ENCODE measurements around the gene NDUFS2. TPM values are rescaled to one million over a fixed set of nuclear protein-coding genes. Genes with fewer than 3 reads are reported as not detected.
A peak's percentile ranks its signal among the peaks of the same experiment; 100 is the strongest.

The NDUFS2 gene
- total RNA-seq, 1 experiment from 2014 or later: 123 TPM

GRCh38 chr1:161192476-161193465, 9.4 kb upstream of the NDUFS2 start:
- peak; percentile 85 for DNase-seq (ENCODE audit: low spot score)
- H3K27ac ChIP-seq (ENCODE audit: low read depth, low read length, poor library complexity, severe bottlenecking): no peak overlapping the region
- no peak overlapping the region for H3K4me3 ChIP-seq (ENCODE audit: low read depth, low read length, poor library complexity, severe bottlenecking)
- intact Hi-C loops (cut with micrococcal nuclease; ENCODE audit: unreplicated experiment): loop anchor here (1.0 kb wide), 1 partner anchor 33 kb away; no protein-coding TSS in a partner anchor
- no peak for TF ChIP-seq EZH2 (IDR thresholded peaks at IDR 0.05; ENCODE audit: borderline replicate concordance, low read depth, low read length, poor library complexity, severe bottlenecking)
- TF ChIP-seq, protein P1, sequence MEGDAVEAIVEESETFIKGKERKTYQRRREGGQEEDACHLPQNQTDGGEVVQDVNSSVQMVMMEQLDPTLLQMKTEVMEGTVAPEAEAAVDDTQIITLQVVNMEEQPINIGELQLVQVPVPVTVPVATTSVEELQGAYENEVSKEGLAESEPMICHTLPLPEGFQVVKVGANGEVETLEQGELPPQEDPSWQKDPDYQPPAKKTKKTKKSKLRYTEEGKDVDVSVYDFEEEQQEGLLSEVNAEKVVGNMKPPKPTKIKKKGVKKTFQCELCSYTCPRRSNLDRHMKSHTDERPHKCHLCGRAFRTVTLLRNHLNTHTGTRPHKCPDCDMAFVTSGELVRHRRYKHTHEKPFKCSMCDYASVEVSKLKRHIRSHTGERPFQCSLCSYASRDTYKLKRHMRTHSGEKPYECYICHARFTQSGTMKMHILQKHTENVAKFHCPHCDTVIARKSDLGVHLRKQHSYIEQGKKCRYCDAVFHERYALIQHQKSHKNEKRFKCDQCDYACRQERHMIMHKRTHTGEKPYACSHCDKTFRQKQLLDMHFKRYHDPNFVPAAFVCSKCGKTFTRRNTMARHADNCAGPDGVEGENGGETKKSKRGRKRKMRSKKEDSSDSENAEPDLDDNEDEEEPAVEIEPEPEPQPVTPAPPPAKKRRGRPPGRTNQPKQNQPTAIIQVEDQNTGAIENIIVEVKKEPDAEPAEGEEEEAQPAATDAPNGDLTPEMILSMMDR (conservative IDR thresholded peaks at IDR 0.05; ENCODE audit: low read depth, low read length): peak; percentile 91
- peaks cover 53% of the 10 kb centered on the region for H3K36me3 ChIP-seq (ENCODE audit: insufficient read depth, low read length, poor library complexity, severe bottlenecking)
- BruUV-seq (replicated peaks): no TSS peak
- CTCF ChIA-PET: no interaction called here
- peaks cover 21% of the 10 kb centered on the region for H3K4me1 ChIP-seq (ENCODE audit: insufficient read depth, low read length, poor library complexity, severe bottlenecking)
- no peaks in the 10 kb centered on the region for H3K9me3 ChIP-seq (ENCODE audit: low read depth, low read length, poor library complexity, severe bottlenecking)
- POLR2A ChIA-PET (ENCODE audit: low non-redundant PET): no interaction called here
- H3K27me3 ChIP-seq (replicated peaks; ENCODE audit: insufficient read depth, low read depth, low read length, poor library complexity): no peaks in the 10 kb centered on the region

DNA sequence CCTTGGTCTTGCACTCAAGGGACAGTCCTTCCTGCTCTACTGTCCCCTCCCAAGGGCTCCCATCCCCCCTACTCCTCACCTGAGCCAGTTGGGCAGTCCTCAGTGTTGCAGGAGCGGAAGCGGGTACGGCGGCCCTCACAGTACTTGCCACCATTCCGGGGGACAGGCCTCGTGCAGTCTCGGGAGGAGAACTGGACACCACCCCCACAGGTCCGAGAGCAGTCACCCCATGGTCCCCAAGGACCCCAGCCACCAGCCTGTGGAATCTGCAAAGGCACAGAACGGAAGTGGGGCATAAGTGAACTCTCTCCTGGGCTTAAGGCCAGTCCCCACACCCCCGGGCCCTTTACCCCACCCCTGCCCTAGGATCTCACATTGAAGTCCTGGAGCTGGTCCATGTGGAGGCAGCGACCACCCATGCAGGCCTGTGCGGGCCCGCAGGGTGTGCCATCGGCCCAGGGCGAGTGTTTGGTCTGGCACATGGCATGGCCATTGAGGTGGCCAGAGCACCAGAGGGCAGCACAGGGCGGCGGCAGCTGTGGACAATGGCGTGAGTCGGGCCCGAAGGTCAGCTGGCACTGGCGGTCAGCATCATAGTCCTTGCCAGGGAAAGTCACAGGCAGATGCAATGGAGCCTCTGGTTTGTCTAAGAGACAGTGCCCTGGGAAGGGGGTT, 8.5 kb upstream of the NDUFS2 start:
- H3K36me3 ChIP-seq (ENCODE audit: insufficient read depth, low read length, poor library complexity, severe bottlenecking): peaks cover 53% of the 10 kb centered on the region
- ChIA-PET POLR2A (ENCODE audit: low non-redundant PET) (interaction anchor here (0.8 kb wide), 1 partner anchor 13 kb away, joined by 3 read pairs; no protein-coding TSS in a partner anchor), CTCF (interaction anchor here (0.5 kb wide), 1 partner anchor 243 kb away, joined by 5 read pairs; no protein-coding TSS in a partner anchor)
- no peak overlapping the region for H3K4me3 ChIP-seq (ENCODE audit: low read depth, low read length, poor library complexity, severe bottlenecking)
- BruUV-seq (replicated peaks): no TSS peak
- TF ChIP-seq, protein P1 (conservative IDR thresholded peaks at IDR 0.05; ENCODE audit: low read depth, low read length): no peak
- TF ChIP-seq EZH2 (IDR thresholded peaks at IDR 0.05; ENCODE audit: borderline replicate concordance, low read depth, low read length, poor library complexity, severe bottlenecking): no peak
- no peak for DNase-seq (ENCODE audit: low spot score)
- H3K27ac ChIP-seq (ENCODE audit: low read depth, low read length, poor library complexity, severe bottlenecking): no peak overlapping the region
- no peaks in the 10 kb centered on the region for H3K27me3 ChIP-seq (replicated peaks; ENCODE audit: insufficient read depth, low read depth, low read length, poor library complexity)
- no peaks in the 10 kb centered on the region for H3K9me3 ChIP-seq (ENCODE audit: low read depth, low read length, poor library complexity, severe bottlenecking)
- peaks cover 25% of the 10 kb centered on the region for H3K4me1 ChIP-seq (ENCODE audit: insufficient read depth, low read length, poor library complexity, severe bottlenecking)
- intact Hi-C loops (cut with micrococcal nuclease; ENCODE audit: unreplicated experiment): no loop called here

DNA sequence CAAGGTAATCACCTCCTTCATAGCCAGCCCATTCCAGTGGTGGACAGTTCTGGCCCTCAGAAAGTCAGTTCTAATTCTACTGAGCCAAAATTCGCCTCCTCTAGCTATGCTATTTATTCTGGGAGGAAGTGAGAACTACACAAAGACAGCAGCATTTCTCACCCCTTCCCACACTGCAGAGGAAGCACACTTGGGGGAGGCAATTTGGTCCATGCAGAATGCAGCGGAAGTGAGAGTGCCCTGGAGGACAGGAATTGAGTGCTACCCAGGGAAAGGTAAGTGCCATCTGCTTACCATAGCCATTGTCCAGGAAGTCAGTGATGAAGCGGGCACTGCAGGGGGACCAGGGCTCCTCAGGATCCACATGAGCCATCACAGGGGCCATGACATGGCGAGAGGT, 7.0 kb upstream of the NDUFS2 start:
- ChIA-PET CTCF (no interaction called here), POLR2A (ENCODE audit: low non-redundant PET) (no interaction called here)
- no TSS peak for BruUV-seq (replicated peaks)
- Histone ChIP-seq H3K4me1 (ENCODE audit: insufficient read depth, low read length, poor library complexity, severe bottlenecking) (peaks cover 37% of the 10 kb centered on the region), H3K27ac (ENCODE audit: low read depth, low read length, poor library complexity, severe bottlenecking) (no peak overlapping the region), H3K4me3 (ENCODE audit: low read depth, low read length, poor library complexity, severe bottlenecking) (no peak overlapping the region), H3K27me3 (replicated peaks; ENCODE audit: insufficient read depth, low read depth, low read length, poor library complexity) (no peaks in the 10 kb centered on the region), H3K9me3 (ENCODE audit: low read depth, low read length, poor library complexity, severe bottlenecking) (no peaks in the 10 kb centered on the region), H3K36me3 (ENCODE audit: insufficient read depth, low read length, poor library complexity, severe bottlenecking) (peaks cover 53% of the 10 kb centered on the region)
- TF ChIP-seq EZH2 (IDR thresholded peaks at IDR 0.05; ENCODE audit: borderline replicate concordance, low read depth, low read length, poor library complexity, severe bottlenecking): no peak
- TF ChIP-seq, protein P1 (conservative IDR thresholded peaks at IDR 0.05; ENCODE audit: low read depth, low read length): no peak
- DNase-seq (ENCODE audit: low spot score): no peak
- intact Hi-C loops (cut with micrococcal nuclease; ENCODE audit: unreplicated experiment): no loop called here

Measured in A673 (cell line).